NCI-H187 treated with DMSO at 0.1 percent for 48 hours (cell line): ENCODE results near the gene MVK.

Experiments
- DNase-seq: peaks from one replicate; lab custom pipeline; 2025; lab: John Stamatoyannopoulos, UW

The MVK gene

GRCh38 chr12:109635717-109636116 lies 62.1 kb downstream of the MVK start:
- no peak for DNase-seq

DNA sequence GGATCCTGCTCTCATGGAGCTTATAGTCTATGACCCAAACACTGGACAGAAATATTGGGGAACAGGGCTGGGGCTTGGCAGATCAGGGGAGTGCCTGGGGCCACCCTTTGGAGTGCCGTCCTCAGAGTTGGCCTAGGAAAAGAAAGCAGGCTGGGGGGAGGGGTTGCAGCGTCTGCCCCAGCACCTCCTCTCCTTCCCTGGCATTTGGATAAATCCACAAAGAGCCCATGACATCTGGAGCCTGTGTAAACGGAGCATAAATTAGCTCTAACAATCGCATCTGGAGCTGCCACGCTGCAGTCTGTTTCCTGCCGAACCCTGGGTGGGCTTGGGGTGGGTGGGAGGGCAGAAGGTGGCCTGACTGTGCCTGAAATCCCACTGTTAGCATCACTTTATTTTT lies 63.8 kb downstream of the MVK start:
- no peak for DNase-seq

DNA sequence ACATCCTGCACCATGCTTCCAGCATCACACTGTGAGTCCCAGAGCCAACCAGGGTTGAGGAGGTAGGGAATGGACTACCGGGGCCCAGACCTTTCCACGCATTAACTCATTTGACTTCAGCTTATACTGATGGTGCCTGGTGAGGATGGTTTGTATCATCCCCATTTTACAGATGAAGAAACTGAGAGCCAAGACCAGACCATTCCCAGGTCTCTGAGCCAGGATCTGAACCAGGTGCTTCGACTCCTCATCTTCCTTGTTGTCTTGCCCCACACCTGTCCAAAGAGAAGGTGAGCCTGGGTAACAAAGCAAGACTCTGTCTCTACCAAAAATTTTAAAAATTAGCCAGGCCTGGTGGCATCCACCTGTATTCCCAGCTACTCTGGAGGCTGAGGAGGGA lies 64.4 kb downstream of the MVK start:
- DNase-seq: no peak

DNA sequence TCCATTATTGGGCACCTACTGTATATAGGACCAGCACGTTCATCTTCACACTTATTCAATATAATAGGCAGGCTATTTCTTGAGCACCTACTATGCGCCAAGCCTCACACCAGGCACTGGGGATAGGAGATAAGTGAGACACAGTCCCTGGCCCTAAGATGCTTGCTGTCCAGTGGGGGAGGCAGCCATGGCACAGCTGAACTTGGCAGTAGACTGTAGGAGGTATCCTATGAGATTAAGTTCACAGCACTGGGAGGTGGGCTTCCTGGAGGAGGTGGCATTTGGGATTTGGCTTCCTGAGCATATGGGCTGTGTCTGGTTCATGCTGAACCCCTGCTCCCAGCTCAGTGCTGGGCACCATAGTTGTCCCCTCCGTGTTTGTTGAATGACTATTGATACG lies 65.1 kb downstream of the MVK start:
- no peak for DNase-seq

DNA sequence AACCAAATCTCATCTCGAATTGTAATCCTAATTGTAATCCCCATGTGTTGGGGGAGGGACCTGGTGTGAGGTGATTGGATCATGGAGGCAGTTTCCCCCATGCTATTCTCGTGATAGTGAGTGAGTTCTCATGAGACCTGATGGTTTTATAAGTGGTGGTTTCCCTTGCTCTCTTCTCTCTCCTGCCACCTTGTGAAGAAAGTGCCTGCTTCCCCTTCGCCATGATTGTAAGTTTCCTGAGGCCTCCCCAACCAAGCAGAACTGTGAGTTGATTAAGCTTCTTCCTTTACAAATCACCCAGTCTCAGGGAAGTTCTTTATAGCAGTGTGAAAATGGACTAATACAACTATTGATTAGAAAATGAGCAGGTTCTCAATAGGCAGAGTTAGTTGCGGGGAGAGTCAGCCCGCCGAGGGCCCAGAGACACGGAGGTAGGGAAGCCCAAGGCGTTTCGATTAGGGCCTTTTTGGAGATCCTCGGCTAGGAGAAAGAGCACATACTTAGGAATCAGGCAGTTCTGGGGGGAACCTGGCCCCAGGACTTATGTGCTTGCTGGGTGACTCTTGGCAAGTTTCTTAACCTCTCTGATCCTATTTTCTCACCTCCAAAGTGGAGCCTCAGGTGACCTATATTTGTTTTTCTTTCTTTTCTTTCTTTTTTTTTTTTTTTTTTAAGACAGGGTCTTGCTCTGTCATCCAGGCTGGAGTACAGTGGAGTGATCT lies 65.7 kb downstream of the MVK start:
- DNase-seq: no peak

DNA sequence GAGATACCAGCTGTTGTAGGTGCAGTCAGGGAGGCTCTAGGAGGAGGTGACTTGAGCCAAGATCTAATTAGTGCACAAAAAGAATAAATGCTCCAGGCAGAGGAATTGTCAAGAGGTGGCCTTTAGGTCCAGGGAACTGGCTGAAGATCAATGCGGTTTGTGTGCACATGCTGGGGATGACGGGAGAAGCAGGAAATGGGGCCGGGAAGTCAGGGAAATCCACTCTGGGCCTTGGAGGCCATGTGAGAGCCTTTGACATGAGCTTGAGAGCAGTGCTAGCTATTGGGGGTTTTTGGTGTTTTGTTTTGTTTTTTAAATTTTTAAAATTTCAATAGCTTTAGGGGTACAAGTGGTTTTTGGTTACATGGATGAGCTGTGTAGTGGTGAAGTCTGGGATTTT lies 67.4 kb downstream of the MVK start:
- DNase-seq: no peak

DNA sequence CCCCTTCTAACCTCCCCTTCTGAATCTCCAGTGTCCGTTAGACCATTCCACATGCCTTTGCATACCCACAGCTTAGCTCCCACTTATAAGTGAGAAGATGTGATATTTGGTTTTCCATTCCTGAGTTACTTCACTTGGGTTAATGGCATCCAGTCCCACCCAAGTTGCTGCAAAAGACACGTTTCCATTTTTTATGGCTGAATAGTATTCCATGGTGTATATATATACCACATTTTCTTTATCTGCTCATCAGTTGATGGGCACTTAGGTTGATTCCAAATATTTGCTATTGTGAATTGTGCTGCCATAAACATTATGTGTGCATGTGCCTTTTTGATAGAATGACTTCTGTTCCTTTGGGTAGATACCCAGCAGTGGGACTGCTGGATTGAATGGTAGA lies 67.8 kb downstream of the MVK start:
- no peak for DNase-seq

DNA sequence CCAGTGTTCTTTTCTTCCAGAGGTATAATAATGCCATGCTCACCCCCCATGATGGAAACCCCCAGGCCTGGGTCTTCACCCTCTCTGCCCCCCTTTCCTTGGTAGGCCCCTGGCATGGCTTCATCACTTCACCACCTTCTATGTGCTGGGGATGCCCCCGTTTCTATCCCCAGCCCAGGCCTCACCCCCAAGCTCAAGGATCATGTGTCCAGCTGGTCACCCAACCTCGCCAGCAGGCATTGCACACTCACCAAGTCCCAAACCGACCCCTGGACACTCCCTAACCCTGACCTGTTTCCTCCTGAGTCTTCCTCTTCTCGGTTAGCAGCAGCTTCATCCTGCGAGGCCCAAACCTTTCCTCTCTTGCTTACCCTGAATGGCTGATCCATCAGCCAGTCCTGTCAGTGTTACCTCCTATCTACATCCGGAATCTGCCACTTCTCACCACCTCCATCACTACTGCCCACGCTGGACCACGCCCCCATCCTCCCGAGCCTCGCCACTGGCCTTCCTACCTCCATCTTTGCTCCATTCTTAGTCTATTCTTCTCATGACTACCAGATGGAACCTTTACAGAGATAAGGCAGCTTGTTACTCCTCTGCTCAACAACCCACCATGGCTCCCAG lies 69.0 kb downstream of the MVK start:
- no peak for DNase-seq

GRCh38 chr12:109645194-109645593 lies 71.6 kb downstream of the MVK start:
- no peak for DNase-seq

DNA sequence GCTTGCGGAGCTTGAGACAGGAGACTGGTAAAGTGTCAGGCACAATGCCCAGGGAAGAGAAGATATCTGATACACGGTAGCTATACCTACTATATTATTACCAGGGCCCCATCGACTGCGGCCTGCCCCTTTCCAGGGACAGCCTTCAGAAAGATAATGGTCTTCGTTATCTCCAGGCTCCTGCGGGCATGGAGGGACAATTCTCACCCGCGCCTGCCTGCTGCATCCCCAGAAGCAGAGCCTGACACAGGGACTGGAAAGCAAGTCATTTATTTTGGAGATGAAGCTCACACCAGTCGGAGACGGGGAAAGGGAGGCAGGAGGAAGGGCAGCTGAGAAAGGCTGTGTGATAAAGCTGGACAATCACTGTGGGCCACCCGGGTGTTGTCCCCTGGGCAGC lies 72.1 kb downstream of the MVK start:
- DNase-seq: no peak
